ENCODE results near the gene TUBB6. TPM values are rescaled to one million over a fixed set of nuclear protein-coding genes. Genes with fewer than 3 reads are reported as not detected.

TUBB6 gene
- total and polyA plus RNA-seq, 2 donors (not counting 3 experiments of a cell fraction or from before 2014, with no cell fraction given): 440 to 747 TPM

- Histone ChIP-seq H3K4me3 (replicated peaks in 1 of 3; ENCODE audit: insufficient read depth in 1 of 3, low read depth in 1 of 3, low read length in 3 of 3) (no peak overlapping the region), H3K27ac (ENCODE audit: insufficient read depth, low read depth, low read length) (peak overlapping the region; percentile 85), H3K79me2 (ENCODE audit: control insufficient read depth, insufficient read depth, low read length) (no peaks in the 10 kb centered on the region), H3K9me1 (replicated peaks; ENCODE audit: control insufficient read depth, extremely low read depth, insufficient read depth, low read length) (no peaks in the 10 kb centered on the region), H3K4me2 (ENCODE audit: insufficient read depth, low read length) (peak overlapping the region; percentile 7), H3K9me3 (replicated peaks; ENCODE audit: control insufficient read depth, insufficient read depth, low read length) (no peaks in the 10 kb centered on the region), H3K4me1 (ENCODE audit: control insufficient read depth, extremely low read depth, insufficient read depth, low read length) (peaks cover 14% of the 10 kb centered on the region), H3K9ac (replicated peaks; ENCODE audit: extremely low read depth, insufficient read depth, low read length) (peak overlapping the region; percentile 4), H3K36me3 (ENCODE audit: control insufficient read depth in 2 of 2, extremely low read depth in 1 of 2, insufficient read depth in 2 of 2, low read length in 2 of 2) (no peaks in the 10 kb centered on the region), H2AFZ (ENCODE audit: low read depth, low read length) (peak overlapping the region; percentile 9), H3K27me3 (ENCODE audit: control insufficient read depth in 2 of 2, insufficient read depth in 2 of 2, low read length in 2 of 2) (no peaks in the 10 kb centered on the region), H4K20me1 (replicated peaks; ENCODE audit: control insufficient read depth, extremely low read depth, insufficient read depth, low read length) (no peaks in the 10 kb centered on the region)
- TF ChIP-seq JUN (IDR thresholded peaks at IDR 0.05; ENCODE audit: borderline replicate concordance, insufficient read depth, insufficient read length, low read depth) (peak; percentile 70), FOS (IDR thresholded peaks at IDR 0.05; ENCODE audit: borderline replicate concordance, insufficient read depth, low read length) (peak; percentile 62), MAX (IDR thresholded peaks at IDR 0.05; ENCODE audit: insufficient read depth, insufficient read length) (no peak), GATA2 (IDR thresholded peaks at IDR 0.05; ENCODE audit: insufficient read depth, insufficient read length, low read depth, low read length) (peak; percentile 9)
- POLR2A ChIA-PET: interaction anchor here (0.9 to 2.4 kb wide), 6 partner anchors 9 to 17 kb away, joined by 3 to 17 read pairs (median 6); partner anchors contain the start of gene TUBB6
- CTCF ChIA-PET: interaction anchor here (0.9 to 3.9 kb wide), 9 partner anchors 8 to 33 kb away, joined by 4 to 36 read pairs (median 13); partner anchors contain the start of gene TUBB6
- peak; percentile 81 for FAIRE-seq
- intact Hi-C loops (cut with micrococcal nuclease): loop anchor here (1.0 kb wide), 3 partner anchors 12 to 24 kb away; no protein-coding TSS in a partner anchor
- BruUV-seq (replicated peaks): TSS peak; percentile 83
- peak; percentile 65 for DNase-seq (ENCODE audit: low read depth, low spot score)
- dilution Hi-C loops (cut with MboI; ENCODE audit: extremely low pct_ligation_motif_present, low sequenced_read_pairs): no loop called here
Measured at GRCh38 chr18:12295389-12296086, 12.5 kb upstream of the TUBB6 start.

GRCh38 chr18:12296087-12296403 is 12.0 kb upstream of the TUBB6 start:
- Histone ChIP-seq H3K9me1 (replicated peaks; ENCODE audit: control insufficient read depth, extremely low read depth, insufficient read depth, low read length) (no peaks in the 10 kb centered on the region), H4K20me1 (replicated peaks; ENCODE audit: control insufficient read depth, extremely low read depth, insufficient read depth, low read length) (no peaks in the 10 kb centered on the region), H3K9ac (replicated peaks; ENCODE audit: extremely low read depth, insufficient read depth, low read length) (peak overlapping the region; percentile 4), H3K27ac (ENCODE audit: insufficient read depth, low read depth, low read length) (peak overlapping the region; percentile 85), H2AFZ (ENCODE audit: low read depth, low read length) (peak overlapping the region; percentile 9), H3K27me3 (ENCODE audit: control insufficient read depth in 2 of 2, insufficient read depth in 2 of 2, low read length in 2 of 2) (no peaks in the 10 kb centered on the region), H3K79me2 (ENCODE audit: control insufficient read depth, insufficient read depth, low read length) (no peaks in the 10 kb centered on the region), H3K4me3 (replicated peaks in 1 of 3; ENCODE audit: insufficient read depth in 1 of 3, low read depth in 1 of 3, low read length in 3 of 3) (no peak overlapping the region), H3K36me3 (ENCODE audit: control insufficient read depth in 2 of 2, extremely low read depth in 1 of 2, insufficient read depth in 2 of 2, low read length in 2 of 2) (no peaks in the 10 kb centered on the region), H3K4me2 (ENCODE audit: insufficient read depth, low read length) (peak overlapping the region; percentile 7), H3K4me1 (ENCODE audit: control insufficient read depth, extremely low read depth, insufficient read depth, low read length) (peaks cover 14% of the 10 kb centered on the region), H3K9me3 (replicated peaks; ENCODE audit: control insufficient read depth, insufficient read depth, low read length) (no peaks in the 10 kb centered on the region)
- BruUV-seq (replicated peaks): no TSS peak
- DNase-seq (ENCODE audit: low read depth, low spot score) (no peak), FAIRE-seq (peak; percentile 40)
- dilution Hi-C loops (cut with MboI; ENCODE audit: extremely low pct_ligation_motif_present, low sequenced_read_pairs): no loop called here
- intact Hi-C loops (cut with micrococcal nuclease): loop anchor here (1.0 kb wide), 2 partner anchors 11 to 17 kb away; no protein-coding TSS in a partner anchor
- TF ChIP-seq POLR2AphosphoS5 (IDR thresholded peaks at IDR 0.05; ENCODE audit: insufficient read depth, low read depth, low read length) (no peak), CTCF (IDR thresholded peaks at IDR 0.05; ENCODE audit: extremely low read depth in 1 of 2, insufficient read depth in 1 of 2, low read depth in 1 of 2, low read length in 2 of 2) (no peak), GATA2 (IDR thresholded peaks at IDR 0.05; ENCODE audit: insufficient read depth, insufficient read length, low read depth, low read length) (no peak), EZH2 (IDR thresholded peaks at IDR 0.05; ENCODE audit: borderline replicate concordance, low read depth, low read length, severe bottlenecking) (no peak), FOS (IDR thresholded peaks at IDR 0.05; ENCODE audit: borderline replicate concordance, insufficient read depth, low read length) (peak; percentile 14), JUN (IDR thresholded peaks at IDR 0.05; ENCODE audit: borderline replicate concordance, insufficient read depth, insufficient read length, low read depth) (no peak), POLR2A (IDR thresholded peaks at IDR 0.05; ENCODE audit: low read depth, low read length) (peak; percentile 42), MYC (IDR thresholded peaks at IDR 0.05; ENCODE audit: low read depth, low read length) (no peak), MAX (IDR thresholded peaks at IDR 0.05; ENCODE audit: insufficient read depth, insufficient read length) (no peak)
- ChIA-PET POLR2A (interaction anchor here (0.9 to 2.4 kb wide), 6 partner anchors 10 to 18 kb away, joined by 3 to 17 read pairs (median 6); partner anchors contain the start of gene TUBB6), CTCF (interaction anchor here (1.3 to 3.9 kb wide), 8 partner anchors 9 to 32 kb away, joined by 4 to 36 read pairs (median 14); partner anchors contain the start of gene TUBB6)

Data from endothelial cell of umbilical vein (primary cell).